ENCODE measurements around the gene TTC33. TPM values are rescaled to one million over a fixed set of nuclear protein-coding genes. Genes with fewer than 3 reads are reported as not detected.

TTC33 gene
- total RNA-seq, 3 donors from 2014 or later (not counting 1 experiment from before 2014, with no cell fraction given): 7.3 to 11.4 (median 10.0) TPM

DNA sequence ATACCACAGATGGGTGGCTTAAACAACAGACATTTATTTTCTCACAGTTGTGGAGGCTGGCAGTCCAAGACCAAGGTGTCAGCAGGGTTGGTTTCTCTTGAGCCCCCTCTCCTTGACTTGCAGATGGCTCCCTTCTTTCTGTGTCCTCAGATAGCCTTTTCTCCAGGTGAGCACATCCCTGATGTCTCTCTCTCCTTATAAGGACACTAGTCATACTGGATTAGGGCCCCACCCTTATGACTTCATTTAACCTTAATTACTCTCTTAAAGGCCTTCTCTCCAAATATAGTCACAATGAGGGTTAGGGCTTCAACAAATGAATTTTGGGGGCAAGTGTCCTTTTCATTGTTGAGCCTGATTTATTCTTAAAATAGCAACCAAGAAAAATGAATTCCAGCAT, 61.3 kb downstream of the TTC33 start:
- H3K4me3 Mint-ChIP-seq: no peak overlapping the region

DNA sequence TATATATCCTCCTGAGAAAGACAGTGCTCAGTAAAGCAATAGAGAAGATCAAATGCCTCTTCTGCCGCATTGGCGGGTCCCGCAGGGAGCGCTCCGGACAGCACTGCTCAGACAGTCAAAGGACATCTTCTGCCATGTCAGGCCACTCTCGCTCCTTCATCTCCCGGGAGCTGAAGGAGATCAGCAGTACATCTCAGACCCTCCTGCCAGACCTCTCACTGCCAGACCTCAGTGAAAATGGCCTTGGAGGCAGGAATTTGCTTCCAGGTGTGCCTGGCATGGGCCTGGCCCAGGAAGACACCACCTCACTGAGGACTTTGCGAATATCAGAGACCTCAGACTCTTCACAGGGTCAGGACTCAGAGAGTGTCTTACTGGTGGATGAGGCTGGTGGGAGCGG, 63.9 kb downstream of the TTC33 start:
- Histone ChIP-seq H3K9me3 (ENCODE audit: control insufficient read depth, insufficient read depth, low read length) (no peaks in the 10 kb centered on the region), H3K27ac (ENCODE audit: low read length) (no peak overlapping the region), H3K4me1 (ENCODE audit: control insufficient read depth, insufficient read depth, low read length) (peaks cover 31% of the 10 kb centered on the region), H3K27me3 (ENCODE audit: control insufficient read depth, insufficient read depth, low read length) (no peaks in the 10 kb centered on the region), H3K36me3 (ENCODE audit: control insufficient read depth, insufficient read depth, low read length) (peaks cover 73% of the 10 kb centered on the region), H3K4me3 (ENCODE audit: low read length) (no peak overlapping the region)
- 97% methylated on average over 9 of the region's 9 CpGs for WGBS (ENCODE audit: insufficient coverage)
- ATAC-seq (no peak), DNase-seq (no peak)
- H3K4me3 Mint-ChIP-seq: no peak overlapping the region
- H3K27me3 Mint-ChIP-seq (ENCODE audit: low read depth in 2 of 2): no peaks in the 10 kb centered on the region
- intact Hi-C loops (cut with micrococcal nuclease): no loop called here
- peak overlapping the region; percentile 91 to 95 for H3K27ac Mint-ChIP-seq
- TF ChIP-seq CTCF (IDR thresholded peaks at IDR 0.05): no peak
- H3K36me3 Mint-ChIP-seq: peaks cover 34% of the 10 kb centered on the region
- H3K4me1 Mint-ChIP-seq: peaks cover 70 to 72% of the 10 kb centered on the region in 2 donors
- H3K9me3 Mint-ChIP-seq: peaks cover 0 to 3% of the 10 kb centered on the region in 2 donors

More for the DNA sequence above, 61.3 kb downstream of the TTC33 start:
- intact Hi-C loops (cut with micrococcal nuclease): no loop called here
- no peaks in the 10 kb centered on the region for H3K27me3 ChIP-seq (ENCODE audit: control insufficient read depth, insufficient read depth, low read length)
- H3K36me3 ChIP-seq (ENCODE audit: control insufficient read depth, insufficient read depth, low read length): peaks cover 67% of the 10 kb centered on the region
- DNase-seq (no peak), ATAC-seq (no peak)
- no peak overlapping the region for H3K4me3 ChIP-seq (ENCODE audit: low read length)
- TF ChIP-seq CTCF (IDR thresholded peaks at IDR 0.05): no peak
- H3K27ac Mint-ChIP-seq: peak overlapping the region; percentile 69 to 83
- H3K4me1 ChIP-seq (ENCODE audit: control insufficient read depth, insufficient read depth, low read length): peaks cover 21% of the 10 kb centered on the region
- H3K9me3 ChIP-seq (ENCODE audit: control insufficient read depth, insufficient read depth, low read length): no peaks in the 10 kb centered on the region
- no peaks in the 10 kb centered on the region for H3K27me3 Mint-ChIP-seq (ENCODE audit: low read depth in 2 of 2)
- no peak overlapping the region for H3K27ac ChIP-seq (ENCODE audit: low read length)
- peaks cover 0 to 3% of the 10 kb centered on the region in 2 donors for H3K9me3 Mint-ChIP-seq
- peaks cover 47 to 48% of the 10 kb centered on the region in 2 donors for H3K4me1 Mint-ChIP-seq
- peaks cover 33% of the 10 kb centered on the region for H3K36me3 Mint-ChIP-seq

GRCh38 chr5:40690267-40690666, 65.5 kb downstream of the TTC33 start:
- H3K27me3 Mint-ChIP-seq (ENCODE audit: low read depth in 2 of 2): no peaks in the 10 kb centered on the region
- peaks cover 24% of the 10 kb centered on the region for H3K36me3 Mint-ChIP-seq
- Histone ChIP-seq H3K4me1 (ENCODE audit: control insufficient read depth, insufficient read depth, low read length) (peaks cover 37% of the 10 kb centered on the region), H3K27ac (ENCODE audit: low read length) (no peak overlapping the region), H3K27me3 (ENCODE audit: control insufficient read depth, insufficient read depth, low read length) (no peaks in the 10 kb centered on the region), H3K36me3 (ENCODE audit: control insufficient read depth, insufficient read depth, low read length) (peaks cover 77% of the 10 kb centered on the region), H3K9me3 (ENCODE audit: control insufficient read depth, insufficient read depth, low read length) (no peaks in the 10 kb centered on the region), H3K4me3 (ENCODE audit: low read length) (no peak overlapping the region)
- H3K27ac Mint-ChIP-seq: peak overlapping the region; percentile 91 to 95
- DNase-seq: no peak
- no peak for TF ChIP-seq CTCF (IDR thresholded peaks at IDR 0.05)
- intact Hi-C loops (cut with micrococcal nuclease): no loop called here
- WGBS (ENCODE audit: insufficient coverage): 83% methylated on average over 2 of the region's 3 CpGs
- H3K9me3 Mint-ChIP-seq: no peaks in the 10 kb centered on the region
- H3K4me1 Mint-ChIP-seq: peaks cover 74 to 79% of the 10 kb centered on the region in 2 donors
- no peak for ATAC-seq
- H3K4me3 Mint-ChIP-seq: peak overlapping the region; percentile 55

GRCh38 chr5:40689438-40689837, 66.3 kb downstream of the TTC33 start:
- peak; percentile 46 to 70 (median 70) for ATAC-seq
- H3K4me3 ChIP-seq (ENCODE audit: low read length): no peak overlapping the region

More at GRCh38 chr5:40689438-40689837, 66.3 kb downstream of the TTC33 start:
- H3K27me3 Mint-ChIP-seq (ENCODE audit: low read depth in 2 of 2): no peaks in the 10 kb centered on the region
- H3K4me3 Mint-ChIP-seq: peak overlapping the region; percentile 21
- no peaks in the 10 kb centered on the region for H3K9me3 ChIP-seq (ENCODE audit: control insufficient read depth, insufficient read depth, low read length)
- 18% methylated on average over 3 of the region's 3 CpGs for WGBS (ENCODE audit: insufficient coverage)
- peaks cover 19% of the 10 kb centered on the region for H3K36me3 Mint-ChIP-seq
- peak overlapping the region; percentile 13 for H3K27ac ChIP-seq (ENCODE audit: low read length)
- peaks cover 73% of the 10 kb centered on the region for H3K36me3 ChIP-seq (ENCODE audit: control insufficient read depth, insufficient read depth, low read length)
- no peak for TF ChIP-seq CTCF (IDR thresholded peaks at IDR 0.05)
- intact Hi-C loops (cut with micrococcal nuclease): loop anchor here (2.0 to 10.0 kb wide), 4 partner anchors 65 to 352 kb away; partner anchors contain the start of genes RPL37 and TTC33
- H3K27me3 ChIP-seq (ENCODE audit: control insufficient read depth, insufficient read depth, low read length): no peaks in the 10 kb centered on the region
- peaks cover 75 to 81% of the 10 kb centered on the region in 2 donors for H3K4me1 Mint-ChIP-seq
- H3K27ac Mint-ChIP-seq: peak overlapping the region; percentile 91 to 95
- no peaks in the 10 kb centered on the region for H3K9me3 Mint-ChIP-seq
- peaks cover 37% of the 10 kb centered on the region for H3K4me1 ChIP-seq (ENCODE audit: control insufficient read depth, insufficient read depth, low read length)
- peak in 1 of 2 donors; percentile 58 for DNase-seq
